Common myeloid progenitor, CD34-positive (primary cell): ENCODE results near the gene CCL27.

Source experiments
- CTCF ChIA-PET: fragments of 350-600 bp; sonication (Branson Sonifier 250); formaldehyde crosslinking; loops from one replicate; lab custom pipeline; 2021; ENCODE audit warnings: antibody characterized with exemption; lab: Charles Lee
- POLR2A ChIA-PET: fragments of 350-600 bp; sonication (Branson Sonifier 250); formaldehyde crosslinking; loops from one replicate; lab custom pipeline; 2021; ENCODE audit warnings: antibody characterized with exemption; lab: Charles Lee
- DNase-seq, 3 donors: peaks; one replicate each; pipeline versions ENCODE4 v3.0.0 to v3.0.0-alpha.2; 2013
- H3K27ac ChIP-seq, 2 experiments: 1 replicate in 1 of 2; 2 replicates in 1 of 2; pipeline ENCODE4 v1.7.0; 2013; ENCODE audit warnings: inconsistent platforms in 2 of 2, low read length in 2 of 2, mild to moderate bottlenecking in 2 of 2, low read depth in 1 of 2, moderate library complexity in 1 of 2; ENCODE audit not compliant: severe bottlenecking in 2 of 2, insufficient read depth in 1 of 2, poor library complexity in 1 of 2
- H3K27me3 ChIP-seq, 5 experiments: replicated peaks in 2 of 5; 1 replicate in 3 of 5; 2 replicates in 2 of 5; pipeline versions ENCODE4 v1.6.1 to v1.7.0; 2013; ENCODE audit warnings: low read length in 4 of 5, mild to moderate bottlenecking in 2 of 5, moderate library complexity in 2 of 5, inconsistent platforms in 1 of 5; ENCODE audit not compliant: insufficient read depth in 5 of 5, control insufficient read depth in 4 of 5
- H3K36me3 ChIP-seq, 4 experiments: 1 replicate in 2 of 4; 2 replicates in 2 of 4; pipeline versions ENCODE4 v1.6.1 to v1.7.0; 2013; ENCODE audit warnings: low read length in 3 of 4, control low read depth in 1 of 4, mild to moderate bottlenecking in 1 of 4; ENCODE audit not compliant: control insufficient read depth in 4 of 4, insufficient read depth in 4 of 4
- H3K4me1 ChIP-seq, 4 experiments: 1 replicate in 3 of 4; 2 replicates in 1 of 4; pipeline versions ENCODE4 v1.6.1 to v1.7.1; 2013; ENCODE audit warnings: low read length in 3 of 4, mild to moderate bottlenecking in 3 of 4, control low read depth in 1 of 4, inconsistent platforms in 1 of 4, moderate library complexity in 1 of 4; ENCODE audit not compliant: control insufficient read depth in 4 of 4, insufficient read depth in 4 of 4; ENCODE audit errors: control extremely low read depth in 1 of 4
- H3K4me3 ChIP-seq, 7 experiments: 1 replicate in 4 of 7; 2 replicates in 3 of 7; pipeline versions ENCODE4 v1.5.1 to v1.7.0; 2013; ENCODE audit warnings: mild to moderate bottlenecking in 7 of 7, low read length in 6 of 7, moderate library complexity in 6 of 7, inconsistent platforms in 2 of 7, low read depth in 2 of 7, control low read depth in 1 of 7; ENCODE audit not compliant: insufficient read depth in 4 of 7, control insufficient read depth in 1 of 7; ENCODE audit errors: extremely low read depth in 1 of 7
- H3K9me3 ChIP-seq, 5 experiments: 1 replicate in 4 of 5; 2 replicates in 1 of 5; pipeline versions ENCODE4 v1.6.1 to v1.7.1; 2013; ENCODE audit warnings: low read length in 4 of 5, mild to moderate bottlenecking in 2 of 5, inconsistent platforms in 1 of 5, low read depth in 1 of 5, moderate library complexity in 1 of 5; ENCODE audit not compliant: control insufficient read depth in 4 of 5, insufficient read depth in 2 of 5; ENCODE audit errors: control extremely low read depth in 1 of 5
- WGBS: methylation state at CpG from one replicate; pipeline ENCODE4 v1.1.5; 2013; ENCODE audit not compliant: insufficient coverage; 5-methylcytosine and 5-hydroxymethylcytosine counted together

Gene CCL27

GRCh38 chr9:34669809-34670562 is 7.5 kb upstream of the CCL27 start:
- CTCF ChIA-PET, result interaction anchor here (1.3 to 11.3 kb wide), 5 partner anchors 8 to 31 kb away, joined by 3 to 220 read pairs (median 5); no protein-coding TSS in a partner anchor
- no peak overlapping the region for H3K27ac ChIP-seq
- DNase-seq, result no peak
- POLR2A ChIA-PET, result no interaction called here
- peaks cover 0 to 13% (median 3%) of the 10 kb centered on the region in 4 experiments for H3K36me3 ChIP-seq
- WGBS, result 94% methylated on average over 3 of the region's 5 CpGs
- H3K27me3 ChIP-seq, result no peaks in the 10 kb centered on the region
- no peak overlapping the region for H3K4me3 ChIP-seq
- H3K4me1 ChIP-seq, result peaks cover 0 to 11% (median 9%) of the 10 kb centered on the region in 4 experiments
- H3K9me3 ChIP-seq, result peaks cover 0 to 19% (median 8%) of the 10 kb centered on the region in 5 experiments

- Histone ChIP-seq H3K27me3 (peaks cover 0 to 2% (median 0%) of the 10 kb centered on the region in 5 experiments), H3K4me3 (peak overlapping the region; percentile 52 to 90 (median 73)), H3K9me3 (peaks cover 0 to 16% (median 8%) of the 10 kb centered on the region in 5 experiments), H3K27ac (peak overlapping the region; percentile 74 to 89), H3K4me1 (peaks cover 0 to 18% (median 15%) of the 10 kb centered on the region in 4 experiments), H3K36me3 (peaks cover 0 to 13% (median 4%) of the 10 kb centered on the region in 4 experiments)
- 2% methylated on average over 37 of the region's 55 CpGs for WGBS
- DNase-seq, result peak; percentile 90 to 94 (median 93)
- ChIA-PET CTCF (interaction anchor here (0.8 to 10.6 kb wide), 6 partner anchors 10 to 31 kb away, joined by 3 to 96 read pairs (median 8); partner anchors contain the start of gene GALT), POLR2A (no interaction called here)
Measured at GRCh38 chr9:34665381-34666250, 3.2 kb upstream of the CCL27 start.

GRCh38 chr9:34665067-34665380 is 2.6 kb upstream of the CCL27 start:
- ChIA-PET POLR2A (no interaction called here), CTCF (interaction anchor here (0.8 to 10.6 kb wide), 7 partner anchors 11 to 31 kb away, joined by 3 to 96 read pairs (median 8); partner anchors contain the start of genes GALT and SIGMAR1)
- Histone ChIP-seq H3K27me3 (peaks cover 0 to 2% (median 0%) of the 10 kb centered on the region in 5 experiments), H3K36me3 (peaks cover 0 to 17% (median 4%) of the 10 kb centered on the region in 4 experiments), H3K4me3 (peak overlapping the region; percentile 51 to 85 (median 63)), H3K9me3 (peaks cover 0 to 10% (median 7%) of the 10 kb centered on the region in 5 experiments), H3K4me1 (peaks cover 0 to 18% (median 15%) of the 10 kb centered on the region in 4 experiments), H3K27ac (peak overlapping the region in 1 of 2 experiments; percentile 7)
- WGBS, result under 1% methylated on average over 18 of the region's 26 CpGs
- DNase-seq, result no peak

- Histone ChIP-seq H3K4me1 (peaks cover 0 to 18% (median 15%) of the 10 kb centered on the region in 4 experiments), H3K4me3 (peak overlapping the region; percentile 51 to 85 (median 63)), H3K27ac (peak overlapping the region in 1 of 2 experiments; percentile 7), H3K36me3 (peaks cover 0 to 17% (median 3%) of the 10 kb centered on the region in 4 experiments), H3K9me3 (peaks cover 0 to 5% (median 1%) of the 10 kb centered on the region in 5 experiments), H3K27me3 (peaks cover 0 to 2% (median 0%) of the 10 kb centered on the region in 5 experiments)
- DNase-seq, result peak; percentile 84 to 91 (median 87)
- WGBS, result 18% methylated on average over 16 of the region's 18 CpGs
- ChIA-PET POLR2A (no interaction called here), CTCF (interaction anchor here (0.8 to 10.6 kb wide), 9 partner anchors 10 to 39 kb away, joined by 3 to 96 read pairs (median 6); partner anchors contain the start of genes GALT and SIGMAR1)
Measured at GRCh38 chr9:34664281-34665066, 2.0 kb upstream of the CCL27 start.

- no peak overlapping the region for H3K27ac ChIP-seq
- peaks cover 0 to 2% (median 0%) of the 10 kb centered on the region in 5 experiments for H3K27me3 ChIP-seq
- ChIA-PET CTCF (interaction anchor here (1.3 to 10.6 kb wide), 8 partner anchors 9 to 42 kb away, joined by 3 to 96 read pairs (median 8); partner anchors contain the start of genes DCTN3, GALT and SIGMAR1), POLR2A (no interaction called here)
- H3K36me3 ChIP-seq, result peaks cover 0 to 8% (median 1%) of the 10 kb centered on the region in 4 experiments
- H3K4me1 ChIP-seq, result peaks cover 0 to 18% (median 15%) of the 10 kb centered on the region in 4 experiments
- no peaks in the 10 kb centered on the region for H3K9me3 ChIP-seq
- no peak for DNase-seq
- no peak overlapping the region for H3K4me3 ChIP-seq
Measured at GRCh38 chr9:34663303-34663605, 797 bp upstream of the CCL27 start.

GRCh38 chr9:34659592-34660253 is 2.7 kb downstream of the CCL27 start:
- ChIA-PET CTCF (interaction anchor here (1.5 to 10.6 kb wide), 3 partner anchors 14 to 24 kb away, joined by 6 to 96 read pairs (median 7); partner anchors contain the start of gene GALT), POLR2A (interaction anchor here (1.2 kb wide), 1 partner anchor 1457 kb away, joined by 3 read pairs; no protein-coding TSS in a partner anchor)
- no peak overlapping the region for H3K4me3 ChIP-seq
- 94% methylated on average over 6 of the region's 8 CpGs for WGBS
- H3K27ac ChIP-seq, result no peak overlapping the region
- peaks cover 0 to under 1% (median 0%) of the 10 kb centered on the region in 5 experiments for H3K27me3 ChIP-seq
- no peak for DNase-seq
- H3K4me1 ChIP-seq, result peaks cover 0 to 4% (median 3%) of the 10 kb centered on the region in 4 experiments
- no peaks in the 10 kb centered on the region for H3K9me3 ChIP-seq
- H3K36me3 ChIP-seq, result peaks cover 0 to 7% (median 1%) of the 10 kb centered on the region in 4 experiments
